ENCODE results near the gene RBM42. TPM values are rescaled to one million over a fixed set of nuclear protein-coding genes. Genes with fewer than 3 reads are reported as not detected.

RBM42 gene
- total and polyA plus RNA-seq, 9 of the 15 experiments (the other 6 are each of a cell fraction or from before 2014, with no cell fraction given) = 5.7 to 149 (median 32.4) TPM

GRCh38 chr19:35641515-35642151 is 12.8 kb downstream of the RBM42 start, which contains the start of gene ETV2 (continued):
- TF ChIP-seq MNT (conservative IDR thresholded peaks at IDR 0.05) (no peak), SRSF3 (IDR thresholded peaks at IDR 0.05; ENCODE audit: insufficient read depth, low read length) (no peak), ZNF146 (CRISPR knock-in tag; IDR thresholded peaks at IDR 0.05; ENCODE audit: unreplicated experiment) (no peak), MTA2 (IDR thresholded peaks at IDR 0.05; ENCODE audit: low read depth) (no peak), ZNF57 (CRISPR knock-in tag; IDR thresholded peaks at IDR 0.05) (no peak), PKNOX1 (IDR thresholded peaks at IDR 0.05) (peak; percentile 95), HMBOX1 (IDR thresholded peaks at IDR 0.05) (no peak), OTX1 (CRISPR knock-in tag; IDR thresholded peaks at IDR 0.05) (no peak), E2F5 (CRISPR knock-in tag; IDR thresholded peaks at IDR 0.05) (no peak), BCL6 (CRISPR knock-in tag; IDR thresholded peaks at IDR 0.05) (no peak), SRF (CRISPR knock-in tag; IDR thresholded peaks at IDR 0.05) (no peak), POLR2B (IDR thresholded peaks at IDR 0.05; ENCODE audit: low read depth, partially characterized antibody) (no peak), HNRNPH1 (optimal IDR thresholded peaks at IDR 0.05; ENCODE audit: low read depth, low read length) (no peak), USF2 (CRISPR knock-in tag; IDR thresholded peaks at IDR 0.05) (no peak), NR2C2 (CRISPR knock-in tag; IDR thresholded peaks at IDR 0.05) (no peak), NR2C2 (tag; IDR thresholded peaks at IDR 0.05) (peak; percentile 46), HNRNPK (IDR thresholded peaks at IDR 0.05; ENCODE audit: low read depth, low read length, poor library complexity, severe bottlenecking) (no peak), USF1 (CRISPR knock-in tag; IDR thresholded peaks at IDR 0.05) (peak; percentile 29; the same call in 1 of the 2 replicates), EGR1 (conservative IDR thresholded peaks at IDR 0.05) (peak; percentile 99)

Measured in K562 (cell line).